Activated CD8-positive, alpha-beta memory T cell treated with anti-CD3 and anti-CD28 coated beads, Interleukin-2, amount 10 ng/mL, durations not matched to agents 7 days and 5 days (primary cell): ENCODE results near the gene ZMYND12. TPM values are rescaled to one million over a fixed set of nuclear protein-coding genes. Genes with fewer than 3 reads are reported as not detected.

ENCODE experiments used
- ATAC-seq: fragments of 150-1000 bp; cut with Tn5 transposase; one replicate; pipeline ENCODE4 v1.10.0; 2021; ENCODE audit warnings: moderate library complexity
- CTCF ChIA-PET: fragments of 350-600 bp; sonication (Branson Sonifier 250); formaldehyde crosslinking; loops from one replicate; lab custom pipeline; 2021; ENCODE audit warnings: antibody characterized with exemption; lab: Charles Lee
- DNase-seq: peaks from one replicate; pipeline ENCODE4 v3.0.0-alpha.2; 2020
- H3K27ac Mint-ChIP-seq: one replicate; pipeline ENCODE4 v1.8.0; 2021; ENCODE audit warnings: mild to moderate bottlenecking, mixed read lengths
- H3K27me3 Mint-ChIP-seq: one replicate; pipeline ENCODE4 v1.8.0; 2021; ENCODE audit warnings: mixed read lengths
- H3K36me3 Mint-ChIP-seq: one replicate; pipeline ENCODE4 v1.8.0; 2021; ENCODE audit warnings: mild to moderate bottlenecking, mixed read lengths
- H3K4me1 Mint-ChIP-seq: one replicate; pipeline ENCODE4 v1.8.0; 2021; ENCODE audit warnings: mixed read lengths
- H3K4me3 Mint-ChIP-seq: one replicate; pipeline ENCODE4 v1.8.0; 2021; ENCODE audit warnings: mild to moderate bottlenecking, moderate library complexity, mixed read lengths
- H3K9me3 Mint-ChIP-seq: one replicate; pipeline ENCODE4 v1.8.0; 2022; ENCODE audit warnings: low read depth, mixed read lengths
- total RNA-seq, 2 experiments: library from RNA; stranded (reverse); gene quantifications; one replicate each; pipeline ENCODE4 v1.2.3, GENCODE V29; 2021

Gene ZMYND12
- total RNA-seq, 2 experiments from 2014 or later: 0.21 to 1.1 TPM

DNA sequence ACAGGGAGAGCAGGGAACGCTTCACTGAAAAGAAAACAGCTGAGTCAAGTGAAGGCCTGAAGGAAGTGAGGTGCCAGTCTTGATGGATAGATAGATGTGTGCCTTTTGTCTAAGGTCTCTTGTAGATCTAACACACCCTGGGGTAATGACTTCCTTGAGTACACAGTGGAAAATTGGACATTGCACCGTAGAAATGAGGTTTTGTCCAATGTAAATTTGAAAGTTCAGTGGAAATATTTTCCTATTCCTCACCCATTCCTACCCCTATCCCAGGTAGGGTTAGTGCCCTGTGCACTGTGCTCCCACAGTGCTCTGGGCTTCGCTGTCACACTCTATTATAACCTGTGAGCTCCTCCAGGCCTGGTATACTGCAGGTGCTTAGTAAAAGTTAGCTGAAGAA, 24.3 kb downstream of the ZMYND12 start:
- no peak overlapping the region for H3K4me3 Mint-ChIP-seq
- H3K36me3 Mint-ChIP-seq: no peaks in the 10 kb centered on the region
- H3K4me1 Mint-ChIP-seq: no peaks in the 10 kb centered on the region
- CTCF ChIA-PET: no interaction called here
- no peaks in the 10 kb centered on the region for H3K9me3 Mint-ChIP-seq
- H3K27ac Mint-ChIP-seq: no peak overlapping the region
- no peaks in the 10 kb centered on the region for H3K27me3 Mint-ChIP-seq
- DNase-seq (no peak), ATAC-seq (no peak)

DNA sequence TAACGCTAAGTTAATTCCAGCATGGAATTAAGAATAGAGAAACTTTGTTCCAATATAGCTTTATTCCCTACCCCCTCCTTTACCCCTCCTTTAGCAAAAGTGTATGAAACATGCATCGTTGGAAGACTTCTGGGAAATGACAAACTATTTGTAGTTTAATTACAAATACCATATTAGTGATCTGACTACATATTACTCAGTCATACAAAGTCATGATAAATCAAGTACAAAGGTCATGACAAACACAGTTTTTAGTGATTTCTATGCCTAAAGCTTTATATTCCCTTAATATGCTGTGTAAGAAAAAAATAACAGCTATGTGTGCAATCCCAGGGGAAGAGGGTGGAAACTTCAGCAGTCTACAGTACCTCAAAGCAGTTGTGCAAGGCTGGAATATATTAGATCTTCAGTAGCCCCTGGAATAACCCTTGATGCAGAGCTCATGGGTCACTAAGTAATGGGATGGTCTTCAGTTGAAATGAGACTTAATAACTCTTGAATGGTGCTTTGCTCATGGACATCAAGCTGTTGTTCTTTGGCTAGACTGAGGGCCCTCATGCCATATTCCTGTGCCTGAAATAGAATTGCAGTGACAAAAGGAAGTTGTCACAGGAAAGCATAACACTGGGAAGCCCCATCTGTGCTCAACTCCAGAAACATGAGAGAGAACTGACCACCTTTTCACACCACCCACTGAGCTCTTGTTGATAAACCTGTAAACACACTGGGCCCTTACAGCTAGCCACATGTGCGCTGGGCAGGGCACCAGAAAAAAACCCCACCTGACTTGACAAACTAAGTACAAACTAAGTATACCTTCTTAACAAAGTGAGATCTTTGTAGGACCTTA, 25.3 kb downstream of the ZMYND12 start:
- ATAC-seq: no peak
- no peak for DNase-seq
- Mint-ChIP-seq H3K36me3 (no peaks in the 10 kb centered on the region), H3K9me3 (no peaks in the 10 kb centered on the region), H3K4me3 (no peak overlapping the region), H3K27ac (no peak overlapping the region), H3K27me3 (no peaks in the 10 kb centered on the region), H3K4me1 (no peaks in the 10 kb centered on the region)
- CTCF ChIA-PET: no interaction called here

DNA sequence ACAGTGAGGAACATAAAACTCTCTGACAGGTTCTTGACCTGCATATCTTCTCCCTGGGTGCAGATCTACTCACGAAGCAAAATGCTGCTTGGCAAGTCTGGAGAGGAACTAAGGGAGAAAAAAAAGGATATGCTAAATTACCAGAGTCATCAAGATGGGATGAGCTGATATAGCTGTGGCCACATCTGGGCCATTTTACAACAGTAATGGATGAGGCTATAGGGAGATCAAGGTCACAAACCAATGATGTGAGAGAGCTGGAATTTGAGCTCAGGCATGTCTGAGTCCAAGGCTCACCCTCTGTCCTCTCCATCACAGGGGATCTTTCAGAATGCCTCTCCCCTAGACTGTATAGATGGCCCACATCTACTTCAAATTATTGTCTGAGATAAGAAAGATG, 26.2 kb downstream of the ZMYND12 start:
- ATAC-seq: no peak

DNA sequence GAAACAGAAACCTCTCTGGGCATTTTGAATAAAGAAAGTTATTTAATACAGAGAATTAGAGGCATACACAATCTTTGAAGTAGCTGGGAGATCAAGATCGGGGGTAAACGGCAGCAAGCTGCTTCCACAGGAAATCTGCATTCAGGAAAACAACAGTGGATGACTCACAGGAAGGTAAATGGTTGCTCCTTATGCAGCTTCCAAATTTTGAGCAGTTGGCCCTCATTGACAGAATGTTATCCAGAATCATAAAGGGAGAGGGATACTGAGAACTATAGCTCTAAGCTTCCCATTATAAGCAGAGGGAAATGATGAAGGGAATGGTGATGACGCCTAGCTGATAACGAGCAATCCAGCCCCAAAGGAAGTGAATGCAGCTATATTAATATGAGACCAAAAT, 28.6 kb downstream of the ZMYND12 start:
- no peak overlapping the region for H3K27ac Mint-ChIP-seq
- no peaks in the 10 kb centered on the region for H3K9me3 Mint-ChIP-seq
- DNase-seq: no peak
- no peaks in the 10 kb centered on the region for H3K4me1 Mint-ChIP-seq
- no peaks in the 10 kb centered on the region for H3K27me3 Mint-ChIP-seq
- H3K4me3 Mint-ChIP-seq: no peak overlapping the region
- no peak for ATAC-seq
- no peaks in the 10 kb centered on the region for H3K36me3 Mint-ChIP-seq
- CTCF ChIA-PET: no interaction called here

More for the DNA sequence above, 26.2 kb downstream of the ZMYND12 start:
- H3K36me3 Mint-ChIP-seq: no peaks in the 10 kb centered on the region
- H3K27me3 Mint-ChIP-seq: no peaks in the 10 kb centered on the region
- no peak overlapping the region for H3K4me3 Mint-ChIP-seq
- H3K27ac Mint-ChIP-seq: no peak overlapping the region
- H3K4me1 Mint-ChIP-seq: no peaks in the 10 kb centered on the region
- no peaks in the 10 kb centered on the region for H3K9me3 Mint-ChIP-seq
- CTCF ChIA-PET: no interaction called here
- no peak for DNase-seq

DNA sequence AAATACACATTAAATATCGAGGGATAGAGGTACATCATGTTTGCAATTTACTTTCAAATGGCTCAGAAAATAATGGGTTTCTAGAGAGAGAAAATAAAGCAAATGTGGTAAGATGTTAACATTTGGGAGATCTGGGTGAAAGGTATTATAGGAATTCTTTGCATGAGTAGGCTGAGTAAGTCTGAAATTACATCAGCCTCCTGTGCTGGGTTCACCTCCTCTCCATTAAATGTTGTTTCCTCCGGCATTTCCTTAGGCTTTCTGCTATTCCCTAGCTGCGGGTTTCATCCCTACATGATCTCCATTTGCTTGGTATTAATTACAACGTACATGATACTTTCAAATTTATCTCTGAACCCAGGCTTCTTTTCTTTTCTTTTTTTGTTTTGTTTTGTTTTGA, 31.6 kb downstream of the ZMYND12 start:
- Mint-ChIP-seq H3K36me3 (no peaks in the 10 kb centered on the region), H3K9me3 (no peaks in the 10 kb centered on the region), H3K27ac (no peak overlapping the region), H3K4me1 (no peaks in the 10 kb centered on the region), H3K4me3 (no peak overlapping the region), H3K27me3 (peaks cover 3% of the 10 kb centered on the region)
- DNase-seq (no peak), ATAC-seq (no peak)
- CTCF ChIA-PET: no interaction called here

DNA sequence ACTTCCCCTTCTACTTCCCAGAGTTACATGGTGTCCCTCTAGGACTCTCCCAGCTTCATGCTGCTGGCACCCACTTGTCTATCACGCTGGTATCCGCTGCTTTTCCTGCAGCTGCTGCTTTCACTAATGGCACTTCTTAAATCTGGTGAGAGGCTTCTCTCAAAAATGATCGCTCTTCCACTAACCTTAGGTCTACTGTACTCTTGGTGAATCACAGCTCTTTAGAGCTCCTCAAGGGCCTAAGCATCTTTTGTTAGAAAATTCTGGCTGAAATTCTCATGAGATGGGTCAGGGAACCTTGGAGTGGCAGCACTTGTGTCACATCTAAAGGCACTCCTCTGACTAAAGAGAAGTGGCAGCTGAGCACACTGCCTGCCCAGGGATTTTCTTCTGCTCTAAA, 32.1 kb downstream of the ZMYND12 start:
- CTCF ChIA-PET: no interaction called here
- DNase-seq: no peak
- H3K36me3 Mint-ChIP-seq: no peaks in the 10 kb centered on the region
- no peak for ATAC-seq
- peaks cover 3% of the 10 kb centered on the region for H3K27me3 Mint-ChIP-seq
- no peaks in the 10 kb centered on the region for H3K9me3 Mint-ChIP-seq
- no peaks in the 10 kb centered on the region for H3K4me1 Mint-ChIP-seq
- H3K27ac Mint-ChIP-seq: no peak overlapping the region
- no peak overlapping the region for H3K4me3 Mint-ChIP-seq

DNA sequence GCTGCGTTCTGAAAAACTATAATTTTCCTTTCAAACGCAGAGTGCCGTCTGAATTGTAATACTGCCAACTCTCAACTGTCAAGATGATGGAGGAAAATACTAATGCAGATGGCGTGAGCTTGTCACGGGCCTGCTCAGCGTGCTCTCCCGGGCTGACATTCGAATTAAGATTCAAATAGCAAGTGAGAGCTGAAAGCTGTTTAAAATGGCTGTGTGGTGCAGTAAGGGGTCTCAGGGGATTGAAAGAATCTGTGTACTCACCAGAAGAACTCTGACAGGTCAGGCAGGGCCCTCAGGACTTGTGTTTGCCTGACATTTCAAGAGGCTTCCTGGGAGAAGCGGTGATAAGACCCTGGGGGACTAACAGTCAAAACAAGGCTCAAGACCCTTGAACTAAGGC, 33.1 kb downstream of the ZMYND12 start:
- no peak for ATAC-seq
- Mint-ChIP-seq H3K27ac (no peak overlapping the region), H3K4me1 (no peaks in the 10 kb centered on the region), H3K4me3 (no peak overlapping the region), H3K9me3 (no peaks in the 10 kb centered on the region), H3K36me3 (no peaks in the 10 kb centered on the region), H3K27me3 (peaks cover 3% of the 10 kb centered on the region)
- DNase-seq: no peak
- CTCF ChIA-PET: interaction anchor here (1.5 kb wide), 1 partner anchor 11 kb away, joined by 3 read pairs; no protein-coding TSS in a partner anchor

DNA sequence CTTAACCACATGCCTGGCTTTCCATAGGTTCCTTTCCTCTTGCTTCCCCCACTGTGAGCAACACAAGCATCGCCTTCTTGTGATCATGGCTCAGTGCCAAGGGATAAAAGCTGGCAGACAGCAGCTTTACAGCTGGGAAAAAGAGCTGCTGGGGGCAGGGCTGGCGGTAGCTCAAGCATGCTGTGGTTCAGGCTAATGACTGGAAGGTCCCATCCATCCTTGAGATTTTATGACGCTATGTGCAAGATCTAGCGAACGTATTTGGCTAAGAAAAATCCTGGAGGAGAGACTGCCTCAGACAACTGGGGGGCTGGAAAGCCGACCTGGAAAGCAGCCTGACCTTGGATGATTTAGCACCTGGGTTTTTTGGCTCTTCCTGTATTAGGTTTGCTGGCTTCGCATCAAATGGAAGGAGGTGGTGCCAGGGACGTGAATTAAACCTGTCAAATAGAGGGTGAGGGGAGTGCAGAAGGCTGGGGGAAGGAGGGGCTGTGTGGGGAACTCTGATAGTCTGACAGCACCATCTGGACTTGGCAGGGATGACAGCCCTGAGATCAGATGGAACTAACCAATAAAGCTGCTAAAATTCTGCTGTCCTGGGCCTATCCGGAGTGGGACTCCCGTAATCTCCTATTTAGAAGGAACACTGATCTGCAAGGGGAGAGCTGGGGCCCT, 34.8 kb downstream of the ZMYND12 start:
- Mint-ChIP-seq H3K36me3 (no peaks in the 10 kb centered on the region), H3K4me1 (no peaks in the 10 kb centered on the region), H3K9me3 (no peaks in the 10 kb centered on the region), H3K27ac (no peak overlapping the region), H3K27me3 (peaks cover 3% of the 10 kb centered on the region), H3K4me3 (no peak overlapping the region)
- DNase-seq: no peak
- ATAC-seq: no peak
- CTCF ChIA-PET: interaction anchor here (1.5 kb wide), 1 partner anchor 13 kb away, joined by 3 read pairs; no protein-coding TSS in a partner anchor

DNA sequence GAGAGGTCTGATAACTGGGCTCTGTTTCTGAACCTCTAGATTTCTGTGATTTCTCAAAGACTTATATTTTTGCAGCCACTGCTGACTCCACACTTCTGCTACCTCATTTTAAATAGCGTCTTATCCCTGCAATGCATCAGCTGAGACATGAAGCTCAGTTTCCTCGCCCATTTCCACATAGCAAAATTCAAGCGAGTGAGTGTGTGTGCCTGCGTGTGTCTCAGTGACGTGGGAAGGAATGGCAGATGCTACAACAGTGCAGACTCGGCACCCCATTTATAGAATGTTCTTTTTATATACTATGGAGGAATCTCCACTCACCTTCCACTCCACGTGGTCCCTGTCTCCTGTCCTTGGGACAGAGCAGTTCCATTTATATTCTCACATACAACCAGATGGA, 35.7 kb downstream of the ZMYND12 start:
- Mint-ChIP-seq H3K4me1 (no peaks in the 10 kb centered on the region), H3K27me3 (peaks cover 3% of the 10 kb centered on the region), H3K9me3 (no peaks in the 10 kb centered on the region), H3K36me3 (no peaks in the 10 kb centered on the region), H3K27ac (no peak overlapping the region), H3K4me3 (no peak overlapping the region)
- ATAC-seq: no peak
- no peak for DNase-seq
- CTCF ChIA-PET: no interaction called here

DNA sequence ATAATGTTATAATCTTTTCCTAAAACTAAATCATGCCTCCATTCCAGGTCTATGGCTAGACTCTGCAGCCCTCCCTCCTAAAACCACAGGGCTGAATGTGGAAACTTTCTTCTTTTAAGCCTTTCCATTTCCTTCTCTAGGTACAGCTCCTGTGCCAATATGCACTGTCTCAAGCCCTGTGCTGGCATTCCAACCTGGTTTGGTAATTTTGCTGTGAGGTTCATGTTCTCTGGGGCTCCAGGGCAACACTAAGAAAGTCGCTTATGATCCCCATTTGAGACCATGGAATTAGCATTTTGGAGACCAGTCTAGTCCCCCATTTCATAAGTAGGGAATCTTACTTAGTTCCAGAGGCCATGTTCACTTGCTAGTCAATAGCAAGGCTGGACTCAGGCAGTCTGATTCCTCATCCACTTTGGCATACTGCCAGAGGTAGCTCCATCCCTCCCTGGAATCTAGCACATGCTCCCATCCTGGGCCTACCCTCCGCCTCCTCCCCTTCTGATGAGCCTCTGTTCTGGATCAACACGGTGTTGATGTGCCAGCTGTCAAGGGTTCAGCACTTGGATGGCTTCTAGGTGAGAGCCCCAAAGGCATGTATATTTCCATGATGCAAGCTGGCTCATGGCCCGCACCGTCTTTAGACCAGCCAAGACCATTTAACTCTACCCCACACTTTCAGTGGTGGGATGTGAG, 36.5 kb downstream of the ZMYND12 start:
- peaks cover 2% of the 10 kb centered on the region for H3K36me3 Mint-ChIP-seq
- H3K9me3 Mint-ChIP-seq: no peaks in the 10 kb centered on the region
- CTCF ChIA-PET: no interaction called here
- ATAC-seq: no peak
- no peaks in the 10 kb centered on the region for H3K4me1 Mint-ChIP-seq
- H3K27ac Mint-ChIP-seq: no peak overlapping the region
- peaks cover 5% of the 10 kb centered on the region for H3K27me3 Mint-ChIP-seq
- DNase-seq: no peak
- H3K4me3 Mint-ChIP-seq: no peak overlapping the region

DNA sequence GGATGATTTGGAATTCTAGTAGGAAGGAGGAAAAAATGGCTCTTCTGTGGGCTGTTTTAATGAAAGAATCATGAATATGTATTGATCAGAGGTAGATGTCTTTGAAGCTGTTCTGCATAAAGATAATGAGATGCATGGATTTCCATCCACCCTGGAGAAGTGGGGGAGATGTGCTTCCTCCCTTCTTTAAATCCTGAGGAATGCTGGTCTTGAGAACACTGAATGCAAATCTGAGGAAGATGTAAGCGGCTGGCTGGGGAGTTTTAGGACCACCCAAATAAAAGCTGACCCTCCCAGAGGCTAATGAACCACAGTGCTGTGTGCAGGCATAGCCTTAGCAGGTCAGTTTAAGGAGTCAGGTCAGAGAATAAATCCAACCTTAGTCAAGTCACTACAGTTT, 37.3 kb downstream of the ZMYND12 start:
- Mint-ChIP-seq H3K4me3 (no peak overlapping the region), H3K4me1 (no peaks in the 10 kb centered on the region), H3K9me3 (no peaks in the 10 kb centered on the region), H3K27me3 (peaks cover 5% of the 10 kb centered on the region), H3K27ac (no peak overlapping the region), H3K36me3 (peaks cover 2% of the 10 kb centered on the region)
- ATAC-seq (no peak), DNase-seq (no peak)
- CTCF ChIA-PET: no interaction called here

DNA sequence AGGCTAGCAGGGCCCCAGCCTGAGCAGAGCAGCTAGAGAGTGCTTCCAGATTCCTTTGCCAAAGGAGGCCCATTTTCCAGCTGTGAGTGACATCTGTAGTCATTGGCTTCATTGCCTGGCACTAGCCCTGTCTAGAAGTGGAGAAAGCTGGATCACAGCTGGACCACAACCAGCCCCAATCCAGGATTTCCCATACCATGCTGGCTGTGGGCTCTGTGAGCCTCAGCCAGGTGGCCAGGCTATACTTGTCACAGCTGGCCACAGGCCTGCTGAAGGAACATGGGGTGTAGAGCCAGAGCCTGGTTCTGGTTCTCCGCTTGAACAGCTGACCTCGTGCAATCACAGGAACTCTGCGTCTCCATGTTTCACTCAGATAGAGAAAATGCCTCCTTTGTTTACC, 38.7 kb downstream of the ZMYND12 start:
- Mint-ChIP-seq H3K9me3 (no peaks in the 10 kb centered on the region), H3K4me1 (no peaks in the 10 kb centered on the region)

DNA sequence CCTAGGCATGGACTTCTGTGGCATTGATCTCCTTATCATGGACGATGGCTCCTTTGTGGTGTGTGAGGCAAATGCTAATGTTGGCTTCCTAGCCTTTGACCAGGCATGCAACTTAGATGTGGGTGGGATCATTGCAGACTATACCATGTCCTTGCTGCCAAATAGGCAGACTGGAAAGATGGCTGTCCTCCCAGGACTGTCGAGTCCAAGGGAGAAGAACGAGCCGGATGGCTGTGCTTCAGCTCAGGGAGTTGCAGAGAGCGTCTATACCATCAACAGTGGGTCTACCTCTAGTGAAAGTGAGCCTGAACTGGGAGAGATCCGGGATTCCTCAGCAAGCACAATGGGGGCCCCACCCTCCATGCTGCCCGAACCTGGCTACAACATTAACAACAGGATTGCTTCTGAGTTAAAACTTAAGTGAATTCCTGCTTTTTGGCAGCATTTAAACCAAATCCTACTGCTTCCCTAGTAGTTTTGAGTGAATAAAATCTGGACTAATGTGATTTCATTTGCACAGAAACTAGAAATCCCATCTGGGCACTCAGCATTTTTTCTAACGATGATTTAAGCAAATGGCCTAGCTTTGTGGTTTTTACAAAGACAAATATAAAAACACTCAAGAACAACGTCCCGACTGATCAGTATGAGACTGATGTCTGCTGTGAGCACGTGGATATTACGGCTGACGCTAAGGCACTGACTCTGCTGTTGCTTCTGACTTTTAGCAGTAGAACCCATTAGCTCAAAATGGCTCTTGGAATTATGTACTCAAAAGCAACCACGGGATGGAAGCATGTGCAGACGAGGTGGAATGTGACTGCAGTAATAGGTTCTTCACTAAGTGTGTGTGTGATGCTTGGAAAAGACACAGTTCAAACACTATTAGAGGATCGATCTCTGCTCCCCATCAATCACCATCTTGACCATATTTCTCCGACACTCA, 41.0 kb downstream of the ZMYND12 start:
- H3K4me3 Mint-ChIP-seq: no peak overlapping the region
- H3K36me3 Mint-ChIP-seq: peaks cover 4% of the 10 kb centered on the region
- no peak for ATAC-seq

More for the DNA sequence above, 38.7 kb downstream of the ZMYND12 start:
- peaks cover 5% of the 10 kb centered on the region for H3K27me3 Mint-ChIP-seq
- DNase-seq: no peak
- peaks cover 2% of the 10 kb centered on the region for H3K36me3 Mint-ChIP-seq
- H3K4me3 Mint-ChIP-seq: no peak overlapping the region
- no peak overlapping the region for H3K27ac Mint-ChIP-seq
- CTCF ChIA-PET: no interaction called here
- no peak for ATAC-seq

More for the DNA sequence above, 41.0 kb downstream of the ZMYND12 start:
- H3K27ac Mint-ChIP-seq: no peak overlapping the region
- peaks cover 2% of the 10 kb centered on the region for H3K27me3 Mint-ChIP-seq
- no peak for DNase-seq
- CTCF ChIA-PET: no interaction called here
- H3K4me1 Mint-ChIP-seq: no peaks in the 10 kb centered on the region
- no peaks in the 10 kb centered on the region for H3K9me3 Mint-ChIP-seq
